Lung microvascular endothelial cell (primary cell): ENCODE measurements around the gene FEZF2. TPM values are rescaled to one million over a fixed set of nuclear protein-coding genes. Genes with fewer than 3 reads are reported as not detected.

Source experiments
- DNase-seq, 2 donors: peaks; one replicate each; pipeline versions ENCODE4 v3.0.0 to v3.0.0-alpha.2; 2010; ENCODE audit warnings: low read depth in 2 of 2
- total RNA-seq: library from RNA; depleted of rRNA; stranded (reverse); fragments of >200 nt; gene quantifications from 2 replicates; pipeline ENCODE4 v1.2.1, GENCODE V29; 2014

Gene FEZF2
- total RNA-seq, result not detected in 2 replicates

- DNase-seq, result no peak
Measured at GRCh38 chr3:62373215-62373614, at the start of gene FEZF2. Gene FEZF2 (minus strand): TSS chr3:62373550. CDS start chr3:62372868, 682 bp downstream.

DNA sequence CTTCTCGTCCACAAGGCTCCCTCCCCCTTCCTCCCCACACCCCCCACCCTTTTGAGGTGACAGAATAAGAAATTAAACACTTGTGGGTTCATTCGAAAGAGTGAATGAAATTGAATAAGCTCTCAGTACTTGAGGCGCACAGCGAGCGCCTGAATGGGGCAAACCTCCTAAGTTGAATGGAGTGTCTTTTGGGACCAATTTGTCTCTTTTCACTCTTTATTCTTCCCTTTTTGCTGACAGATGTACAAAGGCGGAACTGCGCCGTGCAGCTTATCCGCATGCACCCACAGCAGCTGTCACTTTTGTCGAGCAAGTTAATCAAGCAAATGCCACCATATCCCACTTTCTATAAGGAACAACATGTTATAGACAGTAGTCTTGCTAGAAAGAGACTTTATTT is 47.9 kb upstream of the FEZF2 start:
- no peak for DNase-seq

DNA sequence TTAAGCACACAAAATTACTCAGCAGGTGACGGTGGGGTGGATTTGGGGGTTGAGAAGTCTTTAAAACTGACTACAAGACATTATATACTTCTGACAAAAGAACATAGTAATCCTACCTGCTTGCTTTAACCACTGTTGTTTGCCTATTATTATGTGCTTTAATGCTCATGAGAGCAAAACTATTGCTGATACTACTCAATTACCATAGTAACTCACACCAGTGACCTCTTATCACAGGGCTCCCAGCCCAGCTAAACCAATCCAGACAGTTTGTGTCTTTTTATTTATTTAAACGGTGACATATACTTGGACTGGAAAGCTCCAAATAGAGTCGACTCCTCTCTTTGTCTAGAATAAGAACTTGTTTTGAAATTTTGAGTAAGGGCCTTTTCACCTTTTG is 42.8 kb upstream of the FEZF2 start:
- no peak for DNase-seq

- no peak for DNase-seq
Measured at GRCh38 chr3:62415312-62415801, 42.0 kb upstream of the FEZF2 start.

GRCh38 chr3:62414786-62415185 is 41.4 kb upstream of the FEZF2 start:
- DNase-seq, result no peak

DNA sequence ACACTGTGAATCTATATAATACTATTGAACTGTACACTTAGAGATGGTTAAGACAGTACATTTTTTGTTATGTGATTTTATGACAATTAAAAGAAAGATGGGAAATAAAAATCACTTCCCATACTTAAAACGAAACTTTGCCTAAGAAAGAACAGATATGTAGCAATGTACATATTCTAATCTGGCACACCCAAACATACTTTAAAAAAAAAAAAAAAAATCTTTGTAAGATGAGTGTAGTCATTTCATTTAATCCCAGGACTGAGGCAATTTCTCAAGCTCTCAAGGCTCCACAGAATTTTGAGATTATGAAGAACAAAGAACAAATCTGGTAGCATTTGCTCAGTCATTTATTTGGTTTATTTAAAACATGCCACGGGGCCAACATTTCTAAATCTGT is 40.3 kb upstream of the FEZF2 start:
- no peak for DNase-seq

- DNase-seq, result no peak
Measured at GRCh38 chr3:62406945-62407344, 33.6 kb upstream of the FEZF2 start.

- no peak for DNase-seq
Measured at GRCh38 chr3:62405566-62405965, 32.2 kb upstream of the FEZF2 start.

GRCh38 chr3:62405135-62405534 is 31.8 kb upstream of the FEZF2 start:
- no peak for DNase-seq

DNA sequence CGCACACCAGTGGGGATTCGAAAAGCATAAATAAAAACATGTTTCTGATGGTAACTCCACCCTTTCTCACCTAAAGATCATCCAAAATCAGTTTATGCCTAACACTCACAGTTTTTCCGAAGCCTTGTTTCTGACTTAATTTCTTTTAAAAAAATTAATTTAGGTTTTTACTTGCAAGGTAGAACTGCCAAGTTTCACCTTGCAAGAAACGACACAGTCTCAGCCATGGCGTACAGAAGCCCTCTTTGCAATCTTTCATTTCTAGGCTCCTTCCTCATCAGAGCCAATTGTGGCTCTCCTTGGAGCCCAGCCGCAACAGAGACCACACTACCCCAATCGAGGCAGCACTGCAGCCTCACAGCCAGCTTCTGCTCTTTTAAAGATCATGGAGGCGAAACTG is 31.0 kb upstream of the FEZF2 start:
- DNase-seq, result no peak

GRCh38 chr3:62403765-62404164 is 30.4 kb upstream of the FEZF2 start:
- no peak for DNase-seq

GRCh38 chr3:62392626-62393292 is 19.4 kb upstream of the FEZF2 start:
- no peak for DNase-seq

DNA sequence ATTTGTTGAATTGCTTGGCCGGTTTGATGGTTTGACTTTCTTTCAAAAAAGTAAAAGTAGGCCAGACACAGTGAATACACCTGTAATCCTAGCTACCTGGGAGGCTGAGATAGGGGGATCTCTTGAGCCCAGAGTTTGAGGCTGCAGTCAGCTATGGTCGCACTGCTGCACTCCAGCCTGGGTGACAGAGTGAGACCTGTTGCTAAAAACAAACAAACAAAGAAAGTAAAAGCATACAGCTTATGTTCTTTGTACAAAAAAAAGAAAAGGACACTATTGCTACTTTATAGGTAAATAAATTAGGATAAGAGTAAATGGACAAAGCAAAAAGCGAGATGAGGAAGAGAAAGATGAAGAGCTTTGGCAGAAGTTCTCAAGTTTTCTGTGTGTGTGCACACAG is 13.9 kb upstream of the FEZF2 start:
- DNase-seq, result no peak

DNA sequence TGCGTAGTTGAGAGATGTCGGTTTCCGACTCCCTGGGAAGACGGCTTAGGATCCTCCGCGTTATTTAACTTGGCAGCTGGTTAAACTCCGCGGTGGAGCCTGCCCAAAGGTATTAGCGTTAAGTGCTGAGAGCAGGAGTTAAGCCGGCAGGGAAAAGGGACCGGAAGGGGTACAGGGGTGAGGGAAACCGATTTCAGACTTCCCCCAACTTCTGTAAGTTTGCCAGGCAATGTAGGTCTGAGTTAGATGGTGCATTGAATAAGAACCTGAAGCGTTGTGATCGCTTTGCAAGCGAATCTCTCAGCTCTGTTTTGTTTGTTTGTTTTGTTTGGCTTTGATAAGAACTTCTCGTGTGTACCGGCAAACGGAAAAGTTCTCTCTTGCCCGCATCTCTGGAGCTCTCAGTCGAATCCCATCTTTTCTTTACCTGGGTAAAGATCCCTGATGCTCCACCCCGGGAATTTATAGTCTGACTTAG is 6.0 kb upstream of the FEZF2 start:
- DNase-seq, result no peak

- no peak for DNase-seq
Measured at GRCh38 chr3:62378921-62379320, 5.6 kb upstream of the FEZF2 start.

DNA sequence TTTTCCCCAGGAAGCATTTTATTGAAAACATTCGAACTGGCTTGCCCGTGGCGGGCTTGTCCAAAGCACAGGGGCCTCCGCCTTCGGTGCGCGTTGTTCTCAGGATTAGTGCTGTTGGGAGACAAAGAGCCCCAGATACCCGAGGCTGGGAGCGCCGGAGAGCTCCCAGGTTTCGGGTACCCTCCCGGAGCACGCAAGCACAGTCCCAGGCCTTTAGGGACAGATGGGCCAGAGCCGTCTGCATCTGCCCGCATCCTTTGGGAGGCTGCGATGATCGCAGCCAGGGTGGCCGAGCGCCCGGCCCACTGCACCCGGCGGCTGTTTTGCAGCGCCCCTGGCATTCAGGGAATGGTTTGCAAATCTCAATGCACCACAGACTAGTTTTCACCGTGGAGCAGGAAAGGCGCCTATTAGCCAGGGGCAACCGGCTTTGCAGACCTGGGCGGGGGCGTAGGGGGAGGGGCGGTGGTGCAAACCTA is 5.0 kb upstream of the FEZF2 start:
- no peak for DNase-seq

DNA sequence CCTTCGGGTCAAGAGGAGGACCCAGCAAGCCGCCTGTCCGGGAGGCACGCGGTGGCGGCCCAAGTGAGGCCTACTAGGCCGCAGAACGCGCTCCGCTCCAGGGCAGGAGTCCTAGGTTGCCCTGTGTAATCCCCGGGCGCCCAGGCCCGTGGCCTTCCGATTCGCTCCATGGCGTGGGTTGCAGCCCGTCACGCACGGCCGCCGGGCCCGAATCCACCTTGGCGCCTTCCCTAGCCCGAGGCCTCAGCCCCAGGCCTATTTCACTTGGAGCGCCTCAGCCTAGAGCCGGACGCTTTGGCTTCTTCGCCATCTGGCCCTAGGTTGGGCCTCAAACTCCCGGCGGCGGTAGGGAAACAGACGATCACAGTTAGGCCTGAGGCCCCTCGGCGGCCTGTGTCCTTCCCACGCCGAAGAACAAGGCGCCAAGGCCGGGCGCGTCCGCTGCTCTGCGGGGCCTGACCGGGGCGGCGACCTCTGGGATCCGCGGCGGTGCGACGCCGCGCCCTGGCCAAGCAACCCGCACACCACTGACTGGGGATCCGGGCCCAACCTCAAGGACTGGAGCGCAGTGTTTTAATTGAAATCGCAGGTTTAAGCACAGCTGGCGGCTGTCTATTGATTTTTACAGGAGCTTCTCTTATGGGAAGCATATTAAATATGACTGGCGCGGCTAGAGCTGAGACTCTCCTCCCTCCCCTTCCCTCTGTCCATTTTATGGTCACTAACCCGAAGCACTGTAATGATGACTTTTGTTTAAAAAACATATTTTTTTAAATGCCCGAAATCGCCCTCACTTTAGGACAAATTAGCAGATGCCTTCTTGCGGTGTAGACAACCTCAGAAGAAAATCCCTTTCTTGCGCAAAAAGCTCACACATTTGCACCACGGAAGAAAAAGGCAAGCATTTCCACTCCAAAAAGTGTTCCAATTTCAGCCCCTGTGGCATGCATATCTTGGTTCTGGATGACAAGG is 3.8 kb upstream of the FEZF2 start:
- no peak for DNase-seq

GRCh38 chr3:62376454-62376720 is 3.0 kb upstream of the FEZF2 start:
- no peak for DNase-seq

DNA sequence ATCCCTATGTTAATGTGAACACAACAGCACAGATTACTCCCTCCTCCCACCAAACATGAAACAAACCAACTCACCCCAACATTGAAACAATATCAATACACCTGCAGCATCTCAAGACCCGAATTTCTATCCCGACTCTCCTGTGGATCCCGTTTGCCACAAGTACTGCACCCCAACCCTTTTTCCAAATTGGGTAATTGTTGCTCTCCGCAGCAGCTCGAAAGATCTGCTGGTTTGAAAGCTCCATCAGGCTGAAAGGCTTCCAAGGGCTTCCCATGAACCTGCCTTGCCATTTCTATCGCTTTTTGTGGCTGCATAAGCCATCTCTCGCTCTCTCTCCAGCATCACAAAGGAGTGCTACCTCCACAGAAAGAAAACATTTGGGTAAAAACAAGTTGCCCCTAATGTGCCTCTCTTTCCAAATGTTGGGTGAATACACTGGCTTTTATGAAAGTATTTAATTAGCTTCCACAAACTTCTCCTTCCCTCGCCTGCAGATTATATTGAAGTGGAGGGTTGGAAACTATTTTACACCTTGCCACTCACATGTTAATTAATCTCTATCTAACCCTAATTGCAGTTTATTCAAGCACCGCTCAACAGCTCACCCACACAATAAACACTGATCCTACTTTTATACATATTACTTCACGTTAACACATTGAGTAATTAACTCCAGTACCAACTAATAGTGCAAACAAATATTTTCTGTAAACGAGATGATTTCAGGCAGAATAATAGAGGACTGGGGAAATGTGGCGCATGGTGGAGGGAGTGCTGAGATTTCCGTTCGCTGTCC is 2.5 kb upstream of the FEZF2 start:
- DNase-seq, result no peak

- DNase-seq, result peak; percentile 13 to 31
Measured at GRCh38 chr3:62374341-62375218, 1.2 kb upstream of the FEZF2 start.
